ENCODE data around the gene STAT2.
"Not testable (repeated sequence)": the region's sequence is repeated elsewhere in the genome, so short reads cannot be mapped to it uniquely, and the experiment has no call there.

STAT2 gene

DNA sequence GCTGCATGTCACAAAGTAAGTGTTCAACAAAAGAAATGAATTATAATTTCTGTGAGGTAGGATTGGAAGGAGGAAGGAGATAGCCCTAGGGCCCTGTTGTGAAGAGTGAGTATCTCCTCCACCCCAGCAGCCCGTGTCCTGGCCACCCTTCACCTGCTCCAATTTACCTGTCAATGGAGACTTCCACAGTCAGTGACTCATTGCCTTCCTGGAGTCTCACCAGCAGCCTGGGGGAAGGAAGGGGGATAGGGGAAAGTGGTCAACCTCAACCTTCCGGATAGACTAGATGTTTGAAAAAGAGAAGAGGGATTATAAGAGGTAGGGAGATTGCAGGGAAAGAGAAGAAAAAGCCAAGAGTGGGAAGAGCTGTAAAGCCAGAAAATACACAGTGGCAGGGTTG is 9.2 kb downstream of the STAT2 start:
- no peak for TF ChIP-seq EZH2 (IDR thresholded peaks at IDR 0.05; ENCODE audit: borderline replicate concordance, low read depth, low read length, severe bottlenecking)
- TF ChIP-seq, protein P1, sequence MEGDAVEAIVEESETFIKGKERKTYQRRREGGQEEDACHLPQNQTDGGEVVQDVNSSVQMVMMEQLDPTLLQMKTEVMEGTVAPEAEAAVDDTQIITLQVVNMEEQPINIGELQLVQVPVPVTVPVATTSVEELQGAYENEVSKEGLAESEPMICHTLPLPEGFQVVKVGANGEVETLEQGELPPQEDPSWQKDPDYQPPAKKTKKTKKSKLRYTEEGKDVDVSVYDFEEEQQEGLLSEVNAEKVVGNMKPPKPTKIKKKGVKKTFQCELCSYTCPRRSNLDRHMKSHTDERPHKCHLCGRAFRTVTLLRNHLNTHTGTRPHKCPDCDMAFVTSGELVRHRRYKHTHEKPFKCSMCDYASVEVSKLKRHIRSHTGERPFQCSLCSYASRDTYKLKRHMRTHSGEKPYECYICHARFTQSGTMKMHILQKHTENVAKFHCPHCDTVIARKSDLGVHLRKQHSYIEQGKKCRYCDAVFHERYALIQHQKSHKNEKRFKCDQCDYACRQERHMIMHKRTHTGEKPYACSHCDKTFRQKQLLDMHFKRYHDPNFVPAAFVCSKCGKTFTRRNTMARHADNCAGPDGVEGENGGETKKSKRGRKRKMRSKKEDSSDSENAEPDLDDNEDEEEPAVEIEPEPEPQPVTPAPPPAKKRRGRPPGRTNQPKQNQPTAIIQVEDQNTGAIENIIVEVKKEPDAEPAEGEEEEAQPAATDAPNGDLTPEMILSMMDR (IDR thresholded peaks at IDR 0.05; ENCODE audit: borderline replicate concordance, extremely low read depth, low read length, poor library complexity, severe bottlenecking) = no peak
- H3K4me2 ChIP-seq (ENCODE audit: insufficient read depth, low read length) = no peak overlapping the region
- no peak for ATAC-seq (ENCODE audit: insufficient read depth, low read depth)
- DNase-seq = no peak
- H3K4me3 ChIP-seq (ENCODE audit: low read depth in 1 of 2, low read length in 2 of 2) = no peak overlapping the region
- no peak overlapping the region for H3K27ac ChIP-seq (ENCODE audit: low read length)
- no peak overlapping the region for H3K9ac ChIP-seq (ENCODE audit: low read depth, low read length)
- no peaks in the 10 kb centered on the region for H3K4me1 ChIP-seq (ENCODE audit: insufficient read depth, low read length)
- no peaks in the 10 kb centered on the region for H3K9me3 ChIP-seq (ENCODE audit: insufficient read depth, low read length, severe bottlenecking)
- H3K36me3 ChIP-seq (ENCODE audit: insufficient read depth, low read length) = peaks cover 76% of the 10 kb centered on the region
- H2AFZ ChIP-seq (ENCODE audit: low read depth, low read length) = no peak overlapping the region
- no peaks in the 10 kb centered on the region for H3K79me2 ChIP-seq (ENCODE audit: insufficient read depth, low read length)
- no peaks in the 10 kb centered on the region for H3K27me3 ChIP-seq (ENCODE audit: insufficient read depth, low read length, poor library complexity)
- no peaks in the 10 kb centered on the region for H4K20me1 ChIP-seq (ENCODE audit: insufficient read depth, low read length)

DNA sequence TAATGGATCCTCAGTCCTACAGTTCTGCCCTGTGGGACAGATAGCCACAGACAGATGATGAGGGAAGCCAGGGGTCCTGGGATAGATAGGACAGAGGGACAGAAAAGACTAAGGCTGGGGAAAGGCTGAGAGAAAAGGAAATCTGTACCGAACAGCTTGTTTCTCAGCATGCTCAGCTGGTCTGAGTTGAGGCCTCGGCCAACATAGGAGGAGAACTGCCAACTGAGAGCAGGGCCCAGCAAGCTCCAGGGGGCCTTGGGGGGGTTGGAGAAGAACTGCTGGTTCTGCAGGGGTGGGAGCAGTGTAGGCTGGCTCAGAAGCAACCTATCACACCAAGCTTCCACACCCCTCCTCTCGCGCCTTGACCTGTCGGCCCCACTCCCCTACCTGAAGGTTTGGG is 11.1 kb downstream of the STAT2 start:
- Histone ChIP-seq H4K20me1 (ENCODE audit: insufficient read depth, low read length) (no peaks in the 10 kb centered on the region), H3K9ac (ENCODE audit: low read depth, low read length) (no peak overlapping the region), H3K79me2 (ENCODE audit: insufficient read depth, low read length) (no peaks in the 10 kb centered on the region), H3K4me2 (ENCODE audit: insufficient read depth, low read length) (no peak overlapping the region), H3K4me3 (ENCODE audit: low read depth in 1 of 2, low read length in 2 of 2) (no peak overlapping the region), H3K27ac (ENCODE audit: low read length) (no peak overlapping the region), H3K36me3 (ENCODE audit: insufficient read depth, low read length) (peaks cover 63% of the 10 kb centered on the region), H2AFZ (ENCODE audit: low read depth, low read length) (no peak overlapping the region), H3K4me1 (ENCODE audit: insufficient read depth, low read length) (no peaks in the 10 kb centered on the region), H3K9me3 (ENCODE audit: insufficient read depth, low read length, severe bottlenecking) (no peaks in the 10 kb centered on the region), H3K27me3 (ENCODE audit: insufficient read depth, low read length, poor library complexity) (no peaks in the 10 kb centered on the region)
- no peak for TF ChIP-seq EZH2 (IDR thresholded peaks at IDR 0.05; ENCODE audit: borderline replicate concordance, low read depth, low read length, severe bottlenecking)
- TF ChIP-seq, protein P1 (IDR thresholded peaks at IDR 0.05; ENCODE audit: borderline replicate concordance, extremely low read depth, low read length, poor library complexity, severe bottlenecking) = no peak
- no peak for ATAC-seq (ENCODE audit: insufficient read depth, low read depth)
- DNase-seq = no peak

DNA sequence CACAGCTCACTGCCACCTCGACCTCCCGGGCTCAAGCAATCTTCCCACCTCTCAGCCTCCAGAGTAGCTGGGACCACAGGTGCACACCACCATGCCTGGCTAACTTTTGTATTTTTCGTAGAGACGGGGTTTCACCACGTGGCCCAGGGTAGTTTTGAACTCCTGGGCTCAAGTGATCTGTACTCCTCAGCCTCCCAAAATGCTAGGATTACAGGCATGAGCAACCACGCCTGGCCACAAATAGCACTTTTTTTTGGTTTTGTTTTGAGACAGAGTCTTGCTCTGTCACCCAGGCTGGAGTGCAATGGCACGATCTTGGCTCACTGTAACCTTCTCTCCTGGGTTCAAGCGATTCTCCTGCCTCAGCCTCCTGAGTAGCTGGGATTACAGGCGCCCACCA is 12.7 kb downstream of the STAT2 start:
- not testable (repeated sequence) for H3K4me3 ChIP-seq (ENCODE audit: low read depth in 1 of 2, low read length in 2 of 2); DNase-seq; H3K27me3 ChIP-seq (ENCODE audit: insufficient read depth, low read length, poor library complexity); H3K9me3 ChIP-seq (ENCODE audit: insufficient read depth, low read length, severe bottlenecking); H3K79me2 ChIP-seq (ENCODE audit: insufficient read depth, low read length); H4K20me1 ChIP-seq (ENCODE audit: insufficient read depth, low read length); H3K9ac ChIP-seq (ENCODE audit: low read depth, low read length); H3K4me1 ChIP-seq (ENCODE audit: insufficient read depth, low read length); H3K27ac ChIP-seq (ENCODE audit: low read length); H3K4me2 ChIP-seq (ENCODE audit: insufficient read depth, low read length); ATAC-seq (ENCODE audit: insufficient read depth, low read depth); H2AFZ ChIP-seq (ENCODE audit: low read depth, low read length)
- H3K36me3 ChIP-seq (ENCODE audit: insufficient read depth, low read length) = peaks cover 69% of the 10 kb centered on the region

DNA sequence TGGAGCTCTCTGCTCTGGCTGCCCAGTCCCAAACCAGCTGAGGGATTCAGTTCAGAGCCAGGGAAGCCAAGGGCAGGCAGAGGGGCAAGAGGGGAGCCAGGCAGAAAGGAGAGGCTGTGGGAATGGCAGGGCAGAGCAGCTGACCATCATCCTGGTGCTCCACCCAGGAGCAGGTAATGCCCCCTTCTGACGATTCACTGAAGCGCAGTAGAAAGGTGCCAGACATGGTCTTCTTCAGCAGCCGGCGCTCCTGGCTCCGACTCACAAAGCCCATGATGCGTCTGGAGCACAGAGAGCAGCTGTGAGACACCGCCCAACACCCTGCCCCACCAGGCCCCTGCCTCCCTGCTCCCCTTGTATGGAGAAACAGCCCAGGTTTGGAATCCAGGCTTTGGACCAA is 13.2 kb downstream of the STAT2 start:
- H3K36me3 ChIP-seq (ENCODE audit: insufficient read depth, low read length) = peaks cover 67% of the 10 kb centered on the region
- H3K4me2 ChIP-seq (ENCODE audit: insufficient read depth, low read length) = no peak overlapping the region
- H2AFZ ChIP-seq (ENCODE audit: low read depth, low read length) = no peak overlapping the region
- H3K9me3 ChIP-seq (ENCODE audit: insufficient read depth, low read length, severe bottlenecking) = no peaks in the 10 kb centered on the region
- no peak for TF ChIP-seq EZH2 (IDR thresholded peaks at IDR 0.05; ENCODE audit: borderline replicate concordance, low read depth, low read length, severe bottlenecking)
- TF ChIP-seq, protein P1 (IDR thresholded peaks at IDR 0.05; ENCODE audit: borderline replicate concordance, extremely low read depth, low read length, poor library complexity, severe bottlenecking) = peak; percentile 30
- H4K20me1 ChIP-seq (ENCODE audit: insufficient read depth, low read length) = no peaks in the 10 kb centered on the region
- ATAC-seq (ENCODE audit: insufficient read depth, low read depth) (peak; percentile 29; the same call in 1 of the 3 replicates), DNase-seq (no peak)
- H3K4me1 ChIP-seq (ENCODE audit: insufficient read depth, low read length) = no peaks in the 10 kb centered on the region
- H3K27me3 ChIP-seq (ENCODE audit: insufficient read depth, low read length, poor library complexity) = no peaks in the 10 kb centered on the region
- H3K79me2 ChIP-seq (ENCODE audit: insufficient read depth, low read length) = no peaks in the 10 kb centered on the region
- H3K27ac ChIP-seq (ENCODE audit: low read length) = no peak overlapping the region
- H3K4me3 ChIP-seq (ENCODE audit: low read depth in 1 of 2, low read length in 2 of 2) = no peak overlapping the region
- no peak overlapping the region for H3K9ac ChIP-seq (ENCODE audit: low read depth, low read length)

DNA sequence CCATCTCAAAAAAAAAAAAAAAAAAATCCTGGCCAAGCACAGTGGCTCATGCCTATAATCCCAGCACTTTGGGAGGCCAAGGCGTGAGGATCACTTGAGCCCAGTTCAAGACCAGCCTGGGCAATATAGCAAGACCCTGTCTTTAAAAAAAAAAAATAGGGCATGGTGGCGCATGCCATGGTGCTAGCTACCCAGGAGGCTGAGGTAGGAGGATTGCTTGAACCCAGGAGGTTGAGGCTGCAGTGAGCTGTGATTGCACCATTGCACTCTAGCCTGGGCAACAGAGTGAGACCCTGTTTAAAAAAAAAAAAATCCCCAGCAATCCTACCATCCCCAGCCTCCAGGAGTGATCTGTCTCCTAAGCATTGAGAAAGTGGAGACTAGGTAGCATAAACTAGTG is 17.6 kb downstream of the STAT2 start:
- not testable (repeated sequence) for ATAC-seq (ENCODE audit: insufficient read depth, low read depth); H3K4me1 ChIP-seq (ENCODE audit: insufficient read depth, low read length); H2AFZ ChIP-seq (ENCODE audit: low read depth, low read length); H3K4me3 ChIP-seq (ENCODE audit: low read depth in 1 of 2, low read length in 2 of 2); H3K27ac ChIP-seq (ENCODE audit: low read length); H3K9ac ChIP-seq (ENCODE audit: low read depth, low read length); H3K79me2 ChIP-seq (ENCODE audit: insufficient read depth, low read length); H3K9me3 ChIP-seq (ENCODE audit: insufficient read depth, low read length, severe bottlenecking); H4K20me1 ChIP-seq (ENCODE audit: insufficient read depth, low read length); H3K4me2 ChIP-seq (ENCODE audit: insufficient read depth, low read length); H3K27me3 ChIP-seq (ENCODE audit: insufficient read depth, low read length, poor library complexity); DNase-seq
- peaks cover 34% of the 10 kb centered on the region for H3K36me3 ChIP-seq (ENCODE audit: insufficient read depth, low read length)

All from DND-41 (cell line).